ENCODE measurements around the gene LGALS9.

LGALS9 gene

GRCh38 chr17:27591986-27592385 lies 39.0 kb upstream of the LGALS9 start:
- no peak for TF ChIP-seq CTCF (conservative IDR thresholded peaks at IDR 0.05; ENCODE audit: low read length)
- no peak for DNase-seq (ENCODE audit: low read depth)
- no peak overlapping the region for H3K4me3 ChIP-seq (ENCODE audit: low read length)

GRCh38 chr17:27593232-27593856 lies 37.6 kb upstream of the LGALS9 start:
- no peak overlapping the region for H3K4me3 ChIP-seq (ENCODE audit: low read length)
- no peak for DNase-seq (ENCODE audit: low read depth)
- no peak for TF ChIP-seq CTCF (conservative IDR thresholded peaks at IDR 0.05; ENCODE audit: low read length)

GRCh38 chr17:27593857-27594255 lies 37.1 kb upstream of the LGALS9 start:
- no peak for TF ChIP-seq CTCF (conservative IDR thresholded peaks at IDR 0.05; ENCODE audit: low read length)
- no peak for DNase-seq (ENCODE audit: low read depth)
- H3K4me3 ChIP-seq (ENCODE audit: low read length): no peak overlapping the region

GRCh38 chr17:27595208-27595607 lies 35.8 kb upstream of the LGALS9 start:
- TF ChIP-seq CTCF (conservative IDR thresholded peaks at IDR 0.05; ENCODE audit: low read length): no peak
- DNase-seq (ENCODE audit: low read depth): no peak

GRCh38 chr17:27596096-27596495 lies 34.9 kb upstream of the LGALS9 start:
- DNase-seq (ENCODE audit: low read depth): no peak

More at GRCh38 chr17:27595208-27595607, 35.8 kb upstream of the LGALS9 start:
- H3K4me3 ChIP-seq (ENCODE audit: low read length): no peak overlapping the region

GRCh38 chr17:27596566-27597187 lies 34.3 kb upstream of the LGALS9 start:
- H3K4me3 ChIP-seq (ENCODE audit: low read length): no peak overlapping the region

More at GRCh38 chr17:27596096-27596495, 34.9 kb upstream of the LGALS9 start:
- no peak for TF ChIP-seq CTCF (conservative IDR thresholded peaks at IDR 0.05; ENCODE audit: low read length)
- no peak overlapping the region for H3K4me3 ChIP-seq (ENCODE audit: low read length)

More at GRCh38 chr17:27596566-27597187, 34.3 kb upstream of the LGALS9 start:
- no peak for TF ChIP-seq CTCF (conservative IDR thresholded peaks at IDR 0.05; ENCODE audit: low read length)
- DNase-seq (ENCODE audit: low read depth): no peak

All from AG10803 (cell line).